Activated B cell treated with CpG ODN at 0.5 μM for 24 hours (primary cell): Measurements from ENCODE around the gene HIPK4. TPM values are rescaled to one million over a fixed set of nuclear protein-coding genes. Genes with fewer than 3 reads are reported as not detected.
"Not testable (repeated sequence)": the region's sequence is repeated elsewhere in the genome, so short reads cannot be mapped to it uniquely, and the experiment has no call there.

Experiments used
- ATAC-seq: fragments of 200-7000 bp; cut with Tn5 transposase; one replicate; pipeline ENCODE4 v1.10.0; 2021; ENCODE audit warnings: low read depth, mild to moderate bottlenecking, moderate library complexity
- CTCF ChIA-PET: fragments of 350-600 bp; sonication (Branson Sonifier 250); formaldehyde crosslinking; loops from one replicate; lab custom pipeline; 2021; ENCODE audit warnings: antibody characterized with exemption; lab: Charles Lee
- POLR2A ChIA-PET: fragments of 350-600 bp; sonication (Branson Sonifier 250); formaldehyde crosslinking; loops from one replicate; lab custom pipeline; 2021; ENCODE audit warnings: antibody characterized with exemption; lab: Charles Lee
- DNase-seq: peaks from one replicate; pipeline ENCODE4 v3.0.0; 2022
- H3K27ac Mint-ChIP-seq: one replicate; pipeline ENCODE4 v1.8.0; 2020; ENCODE audit warnings: mixed read lengths
- H3K27me3 Mint-ChIP-seq: one replicate; pipeline ENCODE4 v1.8.0; 2021; ENCODE audit warnings: mixed read lengths
- H3K36me3 Mint-ChIP-seq: one replicate; pipeline ENCODE4 v1.8.0; 2021; ENCODE audit warnings: low read depth, mixed read lengths
- H3K4me1 Mint-ChIP-seq: one replicate; pipeline ENCODE4 v1.8.0; 2021; ENCODE audit warnings: mixed read lengths
- H3K4me3 Mint-ChIP-seq: one replicate; pipeline ENCODE4 v1.8.0; 2020; ENCODE audit warnings: mild to moderate bottlenecking, mixed read lengths
- H3K9me3 Mint-ChIP-seq: one replicate; pipeline ENCODE4 v1.8.0; 2020; ENCODE audit warnings: mixed read lengths
- intact Hi-C: fragments of 100-400 bp; cut with micrococcal nuclease; formaldehyde crosslinking; loops from one replicate; pipeline ENCODE4 v1.15.1; 2024
- total RNA-seq: library from RNA; stranded (reverse); gene quantifications from 2 replicates; pipeline ENCODE4 v1.2.3, GENCODE V29; 2022
- TF ChIP-seq, protein P1 (sequence below): fragments of 200-600 bp; IDR thresholded peaks from one replicate; pipeline ENCODE4 v1.8.0; 2022; ENCODE audit warnings: antibody characterized with exemption, mild to moderate bottlenecking

HIPK4 gene
- total RNA-seq, 1 donor from 2014 or later: 0.09 TPM

DNA sequence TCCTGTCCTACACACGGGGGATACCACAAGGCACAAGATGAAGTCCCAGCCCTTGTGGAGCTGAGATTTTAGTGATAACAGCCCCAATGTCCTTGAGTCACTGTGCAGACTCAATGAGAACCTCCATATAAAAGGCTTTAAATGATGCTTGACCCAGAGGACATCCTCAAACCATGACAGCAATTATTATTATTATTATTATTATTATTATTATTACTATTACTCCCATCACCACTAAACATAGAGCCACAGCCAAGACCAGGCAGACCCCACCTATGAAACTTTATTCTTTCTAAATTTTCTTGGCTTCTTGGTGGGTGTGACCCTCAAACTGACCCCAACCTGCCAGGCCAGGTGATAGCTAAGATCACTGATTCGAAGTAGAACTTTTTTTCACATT is 52.9 kb downstream of the HIPK4 start:
- H3K27ac Mint-ChIP-seq: no peak overlapping the region
- CTCF ChIA-PET: no interaction called here

DNA sequence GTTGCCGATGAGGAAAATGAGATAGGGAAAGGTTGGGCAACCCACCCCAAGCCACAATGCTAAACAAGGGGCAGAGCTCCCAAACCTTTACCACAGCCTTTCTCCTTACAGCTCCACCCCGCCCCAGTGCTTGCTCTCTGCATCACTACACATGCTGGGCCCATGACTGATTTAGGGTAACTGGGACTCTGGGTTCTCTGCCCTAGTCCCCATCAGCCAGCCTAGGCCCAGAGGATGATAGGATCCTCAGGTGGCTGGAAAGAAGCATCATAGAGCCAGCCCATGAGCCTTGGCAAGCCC is 53.4 kb downstream of the HIPK4 start:
- ATAC-seq (no peak), DNase-seq (no peak)
- CTCF ChIA-PET: no interaction called here
- POLR2A ChIA-PET: no interaction called here
- TF ChIP-seq, protein P1, sequence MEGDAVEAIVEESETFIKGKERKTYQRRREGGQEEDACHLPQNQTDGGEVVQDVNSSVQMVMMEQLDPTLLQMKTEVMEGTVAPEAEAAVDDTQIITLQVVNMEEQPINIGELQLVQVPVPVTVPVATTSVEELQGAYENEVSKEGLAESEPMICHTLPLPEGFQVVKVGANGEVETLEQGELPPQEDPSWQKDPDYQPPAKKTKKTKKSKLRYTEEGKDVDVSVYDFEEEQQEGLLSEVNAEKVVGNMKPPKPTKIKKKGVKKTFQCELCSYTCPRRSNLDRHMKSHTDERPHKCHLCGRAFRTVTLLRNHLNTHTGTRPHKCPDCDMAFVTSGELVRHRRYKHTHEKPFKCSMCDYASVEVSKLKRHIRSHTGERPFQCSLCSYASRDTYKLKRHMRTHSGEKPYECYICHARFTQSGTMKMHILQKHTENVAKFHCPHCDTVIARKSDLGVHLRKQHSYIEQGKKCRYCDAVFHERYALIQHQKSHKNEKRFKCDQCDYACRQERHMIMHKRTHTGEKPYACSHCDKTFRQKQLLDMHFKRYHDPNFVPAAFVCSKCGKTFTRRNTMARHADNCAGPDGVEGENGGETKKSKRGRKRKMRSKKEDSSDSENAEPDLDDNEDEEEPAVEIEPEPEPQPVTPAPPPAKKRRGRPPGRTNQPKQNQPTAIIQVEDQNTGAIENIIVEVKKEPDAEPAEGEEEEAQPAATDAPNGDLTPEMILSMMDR: no peak
- no peaks in the 10 kb centered on the region for H3K27me3 Mint-ChIP-seq
- no peaks in the 10 kb centered on the region for H3K4me1 Mint-ChIP-seq
- intact Hi-C loops: no loop called here
- no peak overlapping the region for H3K4me3 Mint-ChIP-seq
- H3K27ac Mint-ChIP-seq: no peak overlapping the region
- H3K9me3 Mint-ChIP-seq: no peaks in the 10 kb centered on the region
- H3K36me3 Mint-ChIP-seq: peaks cover 56% of the 10 kb centered on the region

More for the DNA sequence above, 52.9 kb downstream of the HIPK4 start:
- H3K9me3 Mint-ChIP-seq: no peaks in the 10 kb centered on the region
- H3K36me3 Mint-ChIP-seq: peaks cover 52% of the 10 kb centered on the region
- H3K4me1 Mint-ChIP-seq: no peaks in the 10 kb centered on the region
- intact Hi-C loops: no loop called here
- no peak overlapping the region for H3K4me3 Mint-ChIP-seq
- POLR2A ChIA-PET: no interaction called here
- H3K27me3 Mint-ChIP-seq: no peaks in the 10 kb centered on the region
- DNase-seq: no peak
- TF ChIP-seq, protein P1: no peak
- no peak for ATAC-seq

DNA sequence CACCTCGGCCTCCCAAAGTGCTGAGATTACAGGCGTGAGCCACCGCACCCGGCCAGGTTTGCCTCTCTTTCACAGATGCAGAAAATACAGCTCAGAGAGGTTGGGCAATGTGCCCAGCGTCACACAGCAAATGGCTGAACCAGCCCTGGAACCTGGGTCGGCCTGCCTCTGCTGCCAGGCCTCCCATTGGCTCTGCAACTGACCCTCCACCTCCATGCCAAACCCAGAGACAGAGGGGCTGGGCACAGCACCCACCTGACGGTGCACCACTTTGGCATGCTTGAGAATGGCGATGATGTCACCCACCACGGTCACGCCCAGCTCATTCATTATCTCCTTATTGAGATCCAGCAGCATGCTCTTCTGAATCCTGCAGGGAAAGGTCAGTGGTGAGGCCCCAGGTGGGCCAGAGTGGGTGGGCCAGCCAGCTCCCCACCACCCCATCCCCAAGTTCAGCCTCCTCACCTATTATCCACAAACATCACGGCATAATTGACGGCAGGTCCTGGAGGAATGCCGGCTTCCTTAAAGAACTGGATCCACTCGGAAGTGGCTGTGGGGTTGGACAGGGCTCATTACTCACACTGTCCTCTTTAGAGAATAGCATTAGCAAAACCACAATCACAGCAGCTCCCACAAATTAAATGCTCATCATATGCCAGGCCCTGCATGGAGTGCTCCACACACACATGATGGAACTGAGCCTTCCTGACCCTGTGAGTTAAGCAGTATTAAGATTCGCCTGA is 54.0 kb downstream of the HIPK4 start:
- Mint-ChIP-seq H3K27me3 (no peaks in the 10 kb centered on the region), H3K4me1 (no peaks in the 10 kb centered on the region), H3K9me3 (no peaks in the 10 kb centered on the region), H3K4me3 (no peak overlapping the region), H3K36me3 (peaks cover 59% of the 10 kb centered on the region), H3K27ac (no peak overlapping the region)
- ATAC-seq: no peak
- POLR2A ChIA-PET: no interaction called here
- intact Hi-C loops: no loop called here
- TF ChIP-seq, protein P1: no peak
- CTCF ChIA-PET: no interaction called here
- no peak for DNase-seq

DNA sequence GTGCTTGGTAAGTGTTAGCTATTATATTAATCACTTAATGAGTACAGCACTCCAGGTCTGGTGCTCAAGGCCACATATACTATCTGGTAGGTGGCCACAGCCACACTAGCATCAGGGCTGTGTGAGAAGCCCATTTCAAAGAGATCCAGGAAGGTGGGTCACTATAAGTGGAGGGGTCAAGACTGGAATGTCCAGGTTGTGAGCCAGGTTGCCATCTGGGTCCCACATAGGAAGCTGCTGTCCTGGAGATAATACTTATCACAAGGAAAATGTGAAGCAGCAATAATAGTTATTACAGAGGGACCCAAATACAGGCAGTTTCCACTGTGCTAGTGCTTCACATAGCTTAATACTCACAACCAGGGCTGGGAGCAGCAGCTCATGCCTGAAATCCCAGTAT is 54.9 kb downstream of the HIPK4 start:
- peaks cover 62% of the 10 kb centered on the region for H3K36me3 Mint-ChIP-seq
- ATAC-seq: no peak
- TF ChIP-seq, protein P1: no peak
- DNase-seq: no peak
- no peak overlapping the region for H3K27ac Mint-ChIP-seq
- intact Hi-C loops: no loop called here
- ChIA-PET CTCF (no interaction called here), POLR2A (interaction anchor here (0.7 kb wide), 2 partner anchors 24 to 513 kb away, joined by 3 read pairs; no protein-coding TSS in a partner anchor)
- no peaks in the 10 kb centered on the region for H3K27me3 Mint-ChIP-seq
- H3K4me1 Mint-ChIP-seq: no peaks in the 10 kb centered on the region
- H3K4me3 Mint-ChIP-seq: no peak overlapping the region
- no peaks in the 10 kb centered on the region for H3K9me3 Mint-ChIP-seq

DNA sequence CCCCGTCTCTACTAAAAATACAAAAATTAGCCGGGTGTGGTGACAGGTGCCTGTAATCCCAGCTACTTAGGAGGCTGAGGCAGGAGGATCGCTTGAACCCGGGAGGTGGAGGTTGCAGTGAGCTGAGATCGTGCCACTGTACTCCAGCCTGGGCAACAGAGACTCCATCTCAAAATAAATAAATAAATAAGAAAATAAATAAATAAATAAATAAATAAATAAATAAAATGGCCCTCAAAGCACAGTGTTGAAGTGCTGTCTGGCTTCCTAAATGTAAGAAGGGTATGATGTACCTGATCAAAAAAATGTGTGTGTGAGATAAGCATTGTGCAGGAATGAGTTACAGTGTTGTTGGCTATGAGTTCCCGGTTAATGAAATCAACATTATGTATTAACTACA is 56.9 kb downstream of the HIPK4 start:
- H3K4me3 Mint-ChIP-seq, ATAC-seq, H3K27me3 Mint-ChIP-seq, H3K9me3 Mint-ChIP-seq, H3K4me1 Mint-ChIP-seq, POLR2A ChIA-PET, H3K27ac Mint-ChIP-seq, DNase-seq, intact Hi-C loops, CTCF ChIA-PET: not testable (repeated sequence)
- peaks cover 64% of the 10 kb centered on the region for H3K36me3 Mint-ChIP-seq

DNA sequence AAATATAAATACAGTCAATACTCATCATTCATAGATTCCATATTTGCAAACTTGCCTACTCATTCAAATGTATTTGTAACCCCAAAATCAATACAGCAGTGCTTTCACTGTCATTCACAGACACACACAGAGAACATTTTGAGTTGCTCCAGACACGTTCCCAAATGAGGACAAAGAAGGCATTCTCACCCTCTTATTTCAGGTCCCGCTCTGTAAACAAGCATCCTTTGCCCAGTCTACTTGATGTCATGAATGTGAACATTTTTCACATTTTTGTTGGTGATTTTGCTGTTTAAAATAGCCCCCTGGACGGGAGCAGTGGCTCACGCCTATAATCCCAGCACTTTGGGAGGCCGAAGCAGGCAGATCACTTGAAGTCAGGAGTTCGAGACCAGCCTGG is 57.3 kb downstream of the HIPK4 start:
- ATAC-seq (no peak), DNase-seq (no peak)
- ChIA-PET POLR2A (no interaction called here), CTCF (no interaction called here)
- no peaks in the 10 kb centered on the region for H3K27me3 Mint-ChIP-seq
- H3K9me3 Mint-ChIP-seq: no peaks in the 10 kb centered on the region
- intact Hi-C loops: no loop called here
- no peak overlapping the region for H3K27ac Mint-ChIP-seq
- TF ChIP-seq, protein P1: no peak
- H3K4me1 Mint-ChIP-seq: no peaks in the 10 kb centered on the region
- H3K4me3 Mint-ChIP-seq: no peak overlapping the region
- H3K36me3 Mint-ChIP-seq: peaks cover 68% of the 10 kb centered on the region
